ENCODE results near the gene GAK.
"Not testable (repeated sequence)": the region's sequence is repeated elsewhere in the genome, so short reads cannot be mapped to it uniquely, and the experiment has no call there.

GAK gene

DNA sequence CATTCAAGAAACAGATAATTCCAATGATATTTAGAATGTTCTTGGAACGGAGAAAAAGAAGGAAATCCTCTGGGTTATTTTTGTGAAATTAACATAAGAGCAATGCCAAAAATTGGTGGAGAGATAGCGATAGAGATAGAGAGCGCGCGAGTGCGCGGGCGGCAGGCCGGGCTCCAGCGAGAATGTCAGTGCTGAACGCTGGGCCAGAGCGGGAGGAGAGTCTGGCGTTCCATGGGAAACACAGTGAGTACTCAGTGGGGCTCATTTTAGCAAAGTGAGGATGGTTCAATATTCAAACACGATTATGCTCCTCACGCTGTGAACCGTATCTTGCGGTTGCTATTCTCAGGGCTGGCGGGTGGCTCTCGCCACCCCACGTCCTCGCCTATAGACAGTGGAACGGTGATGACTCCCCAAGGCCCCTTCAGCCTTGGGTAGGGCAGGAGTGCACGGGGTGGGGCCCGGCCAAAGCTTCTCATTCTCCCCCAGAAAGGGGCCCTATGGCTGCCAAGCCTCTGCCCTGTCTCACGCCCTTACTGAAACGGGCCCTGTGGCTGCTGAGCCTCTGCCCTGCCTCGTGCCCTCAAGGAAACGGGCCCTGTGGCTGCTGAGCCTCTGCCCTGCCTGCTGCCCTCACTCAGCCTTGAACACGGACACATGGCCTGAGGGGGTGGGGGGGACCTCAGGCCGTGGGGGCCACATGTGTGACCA, 123.1 kb downstream of the GAK start:
- DNase-seq (ENCODE audit: low spot score): no peak

DNA sequence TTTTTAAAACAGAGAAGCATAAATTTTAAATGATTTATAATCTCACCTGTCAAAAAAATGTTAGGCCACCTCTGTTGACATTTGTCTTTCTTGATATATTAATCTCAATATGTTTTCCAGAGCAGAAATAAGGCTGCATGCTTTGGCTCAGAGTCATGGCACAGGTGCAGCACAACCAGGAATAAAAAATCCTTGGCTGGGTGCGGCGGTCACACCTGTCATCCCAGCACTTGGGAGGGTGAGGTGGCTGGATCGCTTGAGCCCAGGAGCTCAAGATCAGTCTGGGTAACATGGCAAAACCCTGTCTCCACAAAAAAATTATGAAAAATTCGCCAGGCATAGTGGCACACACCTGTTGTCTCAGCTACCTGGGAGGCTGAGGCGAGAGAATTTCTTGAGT, 124.3 kb downstream of the GAK start:
- DNase-seq (ENCODE audit: low spot score): no peak

DNA sequence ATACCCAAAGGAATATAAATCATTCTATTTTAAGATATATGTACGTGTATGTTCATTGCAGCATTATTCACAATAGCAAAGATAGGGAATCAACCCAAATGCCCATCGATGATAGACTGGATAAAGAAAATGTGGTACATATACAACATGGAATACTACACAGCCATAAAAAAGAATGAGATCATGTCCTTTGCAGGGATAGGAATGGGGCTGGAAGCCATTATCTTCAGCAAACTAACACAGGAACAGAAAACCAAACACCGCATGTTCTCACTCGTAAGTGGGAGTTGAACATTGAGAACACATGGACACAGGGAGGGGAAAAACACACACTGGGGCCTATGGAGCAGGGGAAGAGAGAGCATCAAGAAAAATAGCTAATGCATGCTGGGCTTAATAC, 125.1 kb downstream of the GAK start:
- DNase-seq (ENCODE audit: low spot score): not testable (repeated sequence)

DNA sequence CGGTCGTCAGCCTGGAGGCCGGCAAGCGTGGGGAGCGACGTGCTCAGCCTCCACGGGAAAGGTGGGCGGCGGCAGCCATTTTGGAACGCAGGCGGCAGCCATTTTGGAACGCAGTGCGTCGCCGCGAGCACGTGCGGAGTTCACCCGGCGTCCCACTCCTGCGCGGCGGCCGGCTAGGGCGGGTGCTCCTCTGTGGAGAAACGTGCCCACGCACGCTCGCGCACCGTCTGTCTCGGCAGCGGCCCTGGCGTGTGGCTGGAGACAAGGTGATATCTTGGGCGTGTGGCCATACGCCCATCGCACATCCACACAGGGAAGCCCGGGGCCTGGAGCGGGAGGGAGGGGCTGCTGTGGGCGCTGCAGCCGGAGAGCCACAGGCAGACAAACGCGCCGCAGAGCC, 127.3 kb downstream of the GAK start:
- DNase-seq (ENCODE audit: low spot score): no peak

DNA sequence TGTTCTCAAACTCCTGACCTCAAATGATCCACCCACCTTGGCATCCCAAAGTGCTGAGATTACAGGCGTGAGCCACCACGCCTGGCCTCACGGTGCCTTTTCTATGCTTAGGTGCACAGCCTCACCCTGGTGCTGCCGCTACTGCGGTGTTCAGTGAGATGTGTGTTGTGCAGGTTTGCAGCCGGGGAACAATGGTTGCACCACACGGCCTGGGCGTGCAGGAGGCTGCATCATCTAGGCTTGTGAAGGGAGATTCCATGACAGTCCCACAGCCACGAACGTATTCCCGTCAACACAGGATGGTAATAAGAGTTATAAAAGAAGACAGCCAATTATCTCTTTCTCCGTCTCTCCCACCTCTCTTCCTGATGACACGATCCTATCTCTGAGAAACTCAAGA, 128.2 kb downstream of the GAK start:
- no peak for DNase-seq (ENCODE audit: low spot score)

DNA sequence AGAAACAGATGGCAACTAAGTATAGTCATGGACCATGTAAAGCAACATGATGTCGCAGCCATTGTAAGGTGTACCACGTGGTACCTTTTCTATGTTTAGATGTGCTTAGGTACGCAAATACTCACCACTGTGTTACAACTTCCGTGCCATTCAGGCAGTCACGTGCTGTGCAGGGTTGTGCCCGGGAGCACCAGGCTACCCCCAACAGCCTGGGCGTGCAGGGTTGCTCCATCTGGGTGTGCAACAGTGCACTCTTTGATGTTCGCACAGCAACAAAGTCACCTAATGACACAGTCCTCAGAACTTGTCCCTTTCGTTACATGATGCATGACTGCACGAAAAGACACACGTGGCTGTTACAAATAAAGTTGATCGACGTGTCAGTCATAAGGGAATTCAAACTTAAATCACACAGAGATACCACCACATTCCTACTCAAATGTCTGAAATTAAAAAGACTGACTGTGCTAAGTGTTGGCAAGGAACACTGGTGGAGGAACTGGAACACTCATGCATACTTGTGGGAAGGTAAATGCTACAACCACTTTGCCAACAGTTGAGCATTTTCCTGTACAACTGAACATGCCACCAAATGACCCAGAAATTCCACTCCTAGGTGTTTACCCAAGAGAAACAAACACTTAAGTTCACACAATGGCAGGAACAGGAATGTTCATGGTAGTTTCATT, 130.5 kb downstream of the GAK start:
- DNase-seq (ENCODE audit: low spot score): no peak
